HG02884 (cell line): ENCODE measurements around the gene MED31.
"Not testable (repeated sequence)": the region's sequence is repeated elsewhere in the genome, so short reads cannot be mapped to it uniquely, and the experiment has no call there.

Experiments
- ATAC-seq: cut with Tn5 transposase; IDR thresholded peaks from one replicate; pipeline ENCODE4 v1.9.1; 2021; ENCODE audit warnings: mild to moderate bottlenecking, moderate library complexity; ENCODE audit not compliant: unreplicated experiment

Gene MED31

GRCh38 chr17:6656797-6657632, 5.6 kb upstream of the MED31 start:
- ATAC-seq = not testable (repeated sequence)

GRCh38 chr17:6655732-6656361, 4.4 kb upstream of the MED31 start:
- not testable (repeated sequence) for ATAC-seq

- ATAC-seq = no peak
These were observed 3.7 kb upstream of the MED31 start for GRCh38 chr17:6654841-6655731.

- peak; percentile 25 for ATAC-seq
These were observed 581 bp upstream of the MED31 start for GRCh38 chr17:6651919-6652452.

GRCh38 chr17:6648181-6648580, 3.2 kb downstream of the MED31 start:
- no peak for ATAC-seq

- ATAC-seq = no peak
These were observed 7.8 kb downstream of the MED31 start for GRCh38 chr17:6643451-6644125.

GRCh38 chr17:6642592-6642991, 8.8 kb downstream of the MED31 start:
- ATAC-seq = no peak

- ATAC-seq = peak; percentile 12
These were observed 10.1 kb downstream of the MED31 start for GRCh38 chr17:6641247-6641863.

- peak; percentile 90 for ATAC-seq
These were observed 10.7 kb downstream of the MED31 start, which contains the start of the genes KIAA0753 and TXNDC17 for GRCh38 chr17:6640536-6641246. KIAA0753 (minus strand) TSS chr17:6640711; CDS start chr17:6635103, 5,608 bp downstream. TXNDC17 (plus strand) TSS chr17:6641060; CDS start chr17:6641083, 23 bp downstream.

GRCh38 chr17:6639586-6640535, 11.5 kb downstream of the MED31 start:
- ATAC-seq = peak; percentile 6

- ATAC-seq = no peak
These were observed 12.3 kb downstream of the MED31 start for GRCh38 chr17:6639014-6639585.

GRCh38 chr17:6638046-6638908, 13.1 kb downstream of the MED31 start:
- ATAC-seq = no peak

GRCh38 chr17:6637458-6637840, 14.0 kb downstream of the MED31 start:
- no peak for ATAC-seq

GRCh38 chr17:6636616-6637457, 14.6 kb downstream of the MED31 start:
- no peak for ATAC-seq

GRCh38 chr17:6636105-6636504, 15.3 kb downstream of the MED31 start:
- ATAC-seq = no peak

GRCh38 chr17:6633263-6633662, 18.1 kb downstream of the MED31 start:
- ATAC-seq = no peak
